NCI-H128 (cell line): ENCODE data around the gene NTS.

Source experiments
- DNase-seq: peaks from one replicate; lab custom pipeline; 2025; ENCODE audit not compliant: unreplicated experiment; lab: John Stamatoyannopoulos, UW

The NTS gene, protein sequence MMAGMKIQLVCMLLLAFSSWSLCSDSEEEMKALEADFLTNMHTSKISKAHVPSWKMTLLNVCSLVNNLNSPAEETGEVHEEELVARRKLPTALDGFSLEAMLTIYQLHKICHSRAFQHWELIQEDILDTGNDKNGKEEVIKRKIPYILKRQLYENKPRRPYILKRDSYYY

GRCh38 chr12:85874031-85874461, at the start of gene NTS:
Gene NTS, plus strand, starts transcription at chr12:85874295. Its CDS starts 109 bp downstream, at chr12:85874404.
- no peak for DNase-seq

DNA sequence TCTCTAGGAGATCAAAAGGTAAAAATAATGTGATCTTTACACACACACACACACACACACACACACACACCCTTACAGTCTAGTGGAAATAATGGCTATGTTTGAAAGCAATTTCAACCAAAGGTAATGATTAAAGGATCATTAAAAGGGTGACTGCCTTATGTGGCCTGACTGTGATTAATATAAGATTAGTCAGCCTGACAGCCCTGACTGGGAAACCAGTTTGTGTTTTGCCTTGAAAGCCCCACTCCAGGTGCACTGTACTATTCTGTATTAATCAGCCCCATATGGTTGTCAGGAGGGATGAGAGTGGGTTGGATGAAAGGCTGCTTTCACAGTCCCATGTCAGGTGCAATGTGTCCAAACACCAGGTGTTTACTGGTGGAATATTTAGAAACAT, 48.3 kb upstream of the NTS start:
- DNase-seq: no peak

GRCh38 chr12:85828576-85828975, 45.5 kb upstream of the NTS start:
- DNase-seq: no peak

DNA sequence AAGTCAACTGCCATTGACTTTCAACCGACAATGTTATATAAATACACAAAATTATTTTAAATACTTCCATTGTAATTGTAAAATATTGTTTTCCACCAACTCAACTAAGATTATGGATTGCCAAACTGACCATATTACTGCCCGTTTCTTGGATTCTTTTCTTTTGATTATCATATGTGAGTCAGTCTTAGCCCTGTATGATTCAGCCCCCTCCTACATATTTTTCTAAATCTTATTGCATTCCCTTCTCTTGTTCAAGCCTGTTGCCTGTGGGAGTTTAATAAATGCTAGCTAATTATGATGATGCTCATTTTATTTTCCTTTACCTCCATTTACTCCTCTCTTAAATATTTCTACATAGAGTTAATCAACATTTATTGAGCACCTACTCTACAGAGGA, 44.7 kb upstream of the NTS start:
- DNase-seq: no peak

DNA sequence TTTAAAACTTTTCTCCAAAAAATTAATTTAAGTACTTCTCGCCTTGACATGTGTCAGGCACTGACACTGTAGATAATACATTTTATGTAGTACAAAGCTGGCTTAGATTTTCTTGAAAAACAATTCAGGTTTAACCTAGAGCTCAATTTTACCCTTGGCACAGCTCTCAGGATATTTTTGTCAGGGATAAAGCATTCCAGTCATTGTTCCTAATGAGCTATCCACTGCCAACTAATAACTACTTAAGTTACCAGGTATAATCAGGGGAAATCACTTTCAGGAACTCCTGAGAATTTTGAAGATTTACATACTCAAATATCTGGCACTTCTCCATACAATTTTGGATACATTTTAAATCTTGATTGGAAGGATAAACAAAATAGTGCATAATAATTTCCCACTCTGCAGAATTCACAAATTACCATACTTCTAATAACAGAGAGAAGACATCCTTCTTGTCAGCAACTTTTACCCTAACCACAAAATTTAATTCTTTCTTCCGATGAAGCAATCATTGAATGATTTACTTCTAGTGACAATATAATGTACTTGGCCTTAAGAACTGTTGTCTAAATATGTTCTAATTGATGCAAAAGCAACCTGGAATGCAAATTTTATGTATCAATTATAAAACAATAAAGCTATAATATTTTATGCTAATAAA, 42.6 kb upstream of the NTS start:
- no peak for DNase-seq

DNA sequence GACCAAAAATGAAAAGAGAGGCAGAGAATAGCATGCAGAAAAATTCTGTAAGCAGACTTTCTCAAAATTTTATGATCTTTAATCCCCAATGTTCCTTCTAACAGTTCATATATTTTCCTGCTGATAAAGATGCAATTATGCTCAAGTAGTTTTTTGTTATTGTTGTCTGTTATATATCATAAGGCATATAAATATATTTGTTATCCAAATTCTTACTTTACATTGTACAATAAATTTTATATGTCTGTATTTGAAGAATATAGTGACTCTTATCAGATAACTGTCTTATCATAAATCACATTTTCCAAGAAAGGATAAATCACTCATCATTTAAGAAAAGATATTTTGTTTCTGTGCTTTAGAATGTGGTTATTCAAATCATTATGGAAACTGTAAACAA, 40.5 kb upstream of the NTS start:
- DNase-seq: no peak

GRCh38 chr12:85834378-85834777, 39.7 kb upstream of the NTS start:
- no peak for DNase-seq

GRCh38 chr12:85835426-85836196, 38.5 kb upstream of the NTS start:
- no peak for DNase-seq

DNA sequence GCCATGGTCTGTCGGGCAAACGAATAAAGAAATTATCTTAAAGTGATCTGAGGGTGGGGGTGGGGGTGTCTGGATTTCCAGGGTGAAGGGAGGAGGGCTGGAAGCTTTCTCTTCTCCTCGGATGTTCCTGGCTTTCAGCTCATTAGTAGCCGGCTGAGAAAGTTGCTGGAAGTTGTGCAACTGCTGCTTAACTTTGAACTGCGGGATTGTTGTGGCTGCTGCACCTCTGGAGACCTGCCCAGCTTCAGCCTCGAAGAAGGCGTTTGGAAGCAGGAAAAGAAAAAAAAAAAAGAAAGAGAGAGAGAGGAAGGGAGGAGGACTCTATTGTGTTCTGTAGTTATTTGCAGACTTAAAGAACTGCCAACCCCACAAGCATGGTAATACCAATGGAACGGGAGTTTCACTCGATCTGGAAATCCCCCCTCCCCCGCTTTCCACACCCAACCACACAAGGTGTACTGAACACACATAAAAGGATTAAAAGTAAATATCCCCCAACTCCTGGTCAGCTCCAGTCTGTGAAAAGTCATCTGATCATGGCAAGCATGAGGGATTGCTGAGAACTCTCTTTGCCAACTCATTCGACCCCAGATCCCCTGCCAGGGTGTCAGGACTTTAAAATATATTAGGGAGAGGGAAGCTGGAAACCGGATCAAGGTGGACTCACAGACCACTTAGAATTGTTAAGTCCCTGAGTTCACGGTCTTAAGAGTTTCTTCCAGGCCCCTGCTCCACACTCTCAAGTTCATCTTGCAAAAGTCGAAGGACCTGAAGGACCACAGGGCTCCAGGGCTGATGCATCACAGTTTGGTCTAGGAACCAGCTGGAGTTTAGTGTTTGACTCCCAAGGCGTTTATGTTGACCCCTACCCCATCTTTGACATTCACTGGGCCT, 37.7 kb upstream of the NTS start, which contains the start of gene RASSF9:
RASSF9 (minus strand) TSS at position 213 of the 894 bp plus-strand sequence; CDS start at position 5, 208 bp downstream.
- DNase-seq: no peak

DNA sequence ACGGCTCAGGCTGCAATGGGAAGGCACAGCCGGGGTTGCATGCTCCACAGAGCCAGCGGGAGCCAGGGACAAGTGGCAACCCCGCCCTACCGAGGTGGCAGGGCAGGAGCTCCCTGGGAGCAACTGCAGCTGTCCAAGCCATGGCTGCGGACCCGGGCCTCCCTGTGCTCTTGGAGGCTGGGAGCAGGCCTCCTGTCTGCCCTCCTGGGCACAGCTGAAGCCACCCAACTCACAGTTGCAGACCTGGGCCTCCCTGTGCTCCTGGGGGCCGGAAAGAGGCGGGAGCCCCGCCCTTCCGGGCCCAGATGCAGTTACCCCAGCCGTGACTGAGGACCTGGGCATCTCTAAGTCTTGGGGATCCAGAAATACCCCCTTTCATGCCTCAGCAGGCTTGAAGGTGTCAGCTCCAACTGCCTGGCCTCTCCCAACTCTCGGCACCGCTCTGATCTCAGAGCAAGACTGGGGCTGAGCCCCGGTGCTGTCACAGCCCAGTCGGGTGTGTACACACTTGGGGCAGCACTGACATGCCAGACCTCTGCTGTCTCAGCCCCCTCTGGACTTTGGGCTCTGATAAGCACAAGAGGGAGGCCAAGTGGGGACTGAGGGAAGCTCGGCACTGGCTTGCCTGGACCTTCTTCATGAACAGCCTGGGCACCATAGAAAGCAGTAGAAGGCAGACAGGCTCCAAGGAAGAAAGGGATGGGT, 30.3 kb upstream of the NTS start:
- no peak for DNase-seq

- DNase-seq: no peak
Measured at GRCh38 chr12:85849344-85849743, 24.8 kb upstream of the NTS start.

- DNase-seq: no peak
Measured at GRCh38 chr12:85855305-85855704, 18.8 kb upstream of the NTS start.

DNA sequence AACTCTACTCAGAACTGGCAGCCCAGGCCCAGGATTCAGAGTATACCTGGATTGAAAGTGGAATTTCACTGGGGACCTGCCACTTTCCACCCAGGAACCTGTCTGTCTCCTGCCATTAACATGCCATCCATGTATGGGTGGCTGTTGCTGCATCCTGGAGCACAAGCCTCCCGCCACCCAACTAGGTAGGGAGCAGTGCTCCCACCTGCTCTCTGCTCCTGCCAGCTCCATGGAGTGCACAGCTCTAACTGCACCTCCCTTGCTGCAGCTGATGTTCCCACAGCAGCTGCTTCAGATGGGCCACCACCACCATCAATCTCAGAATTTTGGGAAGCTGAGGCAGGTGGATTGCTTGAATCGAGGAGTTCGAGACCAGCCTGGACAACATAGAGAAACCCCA, 17.1 kb upstream of the NTS start:
- DNase-seq: no peak

- DNase-seq: no peak
Measured at GRCh38 chr12:85865890-85866289, 8.2 kb upstream of the NTS start.

GRCh38 chr12:85866986-85867776, 6.9 kb upstream of the NTS start:
- peak; percentile 32 for DNase-seq

GRCh38 chr12:85872497-85873091, 1.5 kb upstream of the NTS start:
- DNase-seq: peak; percentile 17

DNA sequence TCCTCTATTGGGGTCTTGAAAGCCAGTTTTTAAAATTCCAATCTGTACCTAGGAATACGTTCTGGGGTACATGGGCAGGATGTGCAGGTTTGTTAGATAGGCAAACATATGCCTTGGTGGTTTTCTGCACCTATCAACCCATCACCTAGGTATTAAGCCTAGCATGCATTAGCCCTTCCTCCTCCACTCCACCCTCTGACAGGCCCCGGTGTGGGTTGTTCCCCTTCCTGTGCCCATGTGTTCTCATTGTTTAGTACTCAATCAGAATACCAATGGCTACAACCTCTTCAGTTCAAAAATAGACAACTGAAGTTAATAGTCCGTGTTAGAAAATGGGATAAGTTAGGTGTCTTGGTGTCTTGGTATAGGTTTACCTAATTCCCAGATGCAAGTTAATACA, 3.4 kb downstream of the NTS start:
- DNase-seq: no peak

DNA sequence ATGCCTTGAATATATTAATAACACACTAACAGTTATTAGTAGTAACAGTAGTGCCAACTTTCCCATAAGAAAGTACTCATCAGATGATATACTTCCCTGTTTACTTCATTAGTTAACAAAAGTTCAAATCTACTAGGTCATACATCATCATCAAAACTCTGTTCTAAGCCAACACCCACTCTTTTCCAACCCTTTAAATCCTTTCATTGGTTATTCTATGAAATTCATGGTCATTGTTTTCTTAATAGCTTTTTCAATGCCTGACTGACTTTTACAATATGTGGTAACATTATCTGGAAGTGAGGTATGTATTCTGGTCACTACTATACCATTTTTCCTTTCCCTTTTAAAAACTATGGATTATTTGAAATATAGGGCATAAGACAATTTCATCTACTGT, 9.7 kb downstream of the NTS start:
- DNase-seq: no peak

DNA sequence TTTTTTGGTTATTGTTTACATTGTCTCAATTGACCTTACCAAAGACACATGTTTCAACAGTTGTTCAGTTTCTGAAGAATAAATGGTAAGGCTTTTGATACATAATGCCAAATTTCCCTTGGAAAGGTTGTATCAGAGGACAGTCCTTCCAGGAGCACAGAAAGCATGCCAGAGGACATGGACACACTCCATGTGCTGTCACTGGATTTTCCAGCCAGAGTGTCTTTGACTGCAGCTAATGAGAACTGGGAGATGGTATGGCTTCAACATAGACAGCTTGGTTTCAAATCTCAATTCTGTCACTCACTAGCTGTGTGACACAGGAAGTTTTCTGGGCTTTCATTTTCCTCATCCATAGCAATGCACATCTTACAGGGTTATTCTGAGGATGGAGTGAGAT, 20.6 kb downstream of the NTS start:
- no peak for DNase-seq
